Measurements from ENCODE around the gene TLCD1.

TLCD1 gene

GRCh38 chr17:28712705-28713415, 13.2 kb downstream of the TLCD1 start:
- TF ChIP-seq POLR2AphosphoS5 (IDR thresholded peaks at IDR 0.05; ENCODE audit: low read depth, low read length) (no peak), TAF1 (IDR thresholded peaks at IDR 0.05; ENCODE audit: borderline replicate concordance, insufficient read depth, low read length) (no peak), SIN3A (IDR thresholded peaks at IDR 0.05; ENCODE audit: borderline replicate concordance, insufficient read depth, low read length) (no peak), FOXP2 (optimal IDR thresholded peaks at IDR 0.05; ENCODE audit: borderline replicate concordance, extremely low read depth, extremely low read length, insufficient read depth) (no peak)
- TF ChIP-seq, protein P1, sequence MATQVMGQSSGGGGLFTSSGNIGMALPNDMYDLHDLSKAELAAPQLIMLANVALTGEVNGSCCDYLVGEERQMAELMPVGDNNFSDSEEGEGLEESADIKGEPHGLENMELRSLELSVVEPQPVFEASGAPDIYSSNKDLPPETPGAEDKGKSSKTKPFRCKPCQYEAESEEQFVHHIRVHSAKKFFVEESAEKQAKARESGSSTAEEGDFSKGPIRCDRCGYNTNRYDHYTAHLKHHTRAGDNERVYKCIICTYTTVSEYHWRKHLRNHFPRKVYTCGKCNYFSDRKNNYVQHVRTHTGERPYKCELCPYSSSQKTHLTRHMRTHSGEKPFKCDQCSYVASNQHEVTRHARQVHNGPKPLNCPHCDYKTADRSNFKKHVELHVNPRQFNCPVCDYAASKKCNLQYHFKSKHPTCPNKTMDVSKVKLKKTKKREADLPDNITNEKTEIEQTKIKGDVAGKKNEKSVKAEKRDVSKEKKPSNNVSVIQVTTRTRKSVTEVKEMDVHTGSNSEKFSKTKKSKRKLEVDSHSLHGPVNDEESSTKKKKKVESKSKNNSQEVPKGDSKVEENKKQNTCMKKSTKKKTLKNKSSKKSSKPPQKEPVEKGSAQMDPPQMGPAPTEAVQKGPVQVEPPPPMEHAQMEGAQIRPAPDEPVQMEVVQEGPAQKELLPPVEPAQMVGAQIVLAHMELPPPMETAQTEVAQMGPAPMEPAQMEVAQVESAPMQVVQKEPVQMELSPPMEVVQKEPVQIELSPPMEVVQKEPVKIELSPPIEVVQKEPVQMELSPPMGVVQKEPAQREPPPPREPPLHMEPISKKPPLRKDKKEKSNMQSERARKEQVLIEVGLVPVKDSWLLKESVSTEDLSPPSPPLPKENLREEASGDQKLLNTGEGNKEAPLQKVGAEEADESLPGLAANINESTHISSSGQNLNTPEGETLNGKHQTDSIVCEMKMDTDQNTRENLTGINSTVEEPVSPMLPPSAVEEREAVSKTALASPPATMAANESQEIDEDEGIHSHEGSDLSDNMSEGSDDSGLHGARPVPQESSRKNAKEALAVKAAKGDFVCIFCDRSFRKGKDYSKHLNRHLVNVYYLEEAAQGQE (IDR thresholded peaks at IDR 0.05; ENCODE audit: insufficient read depth in 1 of 2, low read depth in 2 of 2, low read length in 2 of 2) = no peak

GRCh38 chr17:28712032-28712704, 13.9 kb downstream of the TLCD1 start:
- TF ChIP-seq TAF1 (IDR thresholded peaks at IDR 0.05; ENCODE audit: borderline replicate concordance, insufficient read depth, low read length) (no peak), SIN3A (IDR thresholded peaks at IDR 0.05; ENCODE audit: borderline replicate concordance, insufficient read depth, low read length) (no peak), FOXP2 (optimal IDR thresholded peaks at IDR 0.05; ENCODE audit: borderline replicate concordance, extremely low read depth, extremely low read length, insufficient read depth) (no peak), POLR2AphosphoS5 (IDR thresholded peaks at IDR 0.05; ENCODE audit: low read depth, low read length) (no peak)
- TF ChIP-seq, protein P1 (IDR thresholded peaks at IDR 0.05; ENCODE audit: insufficient read depth in 1 of 2, low read depth in 2 of 2, low read length in 2 of 2) = no peak

DNA sequence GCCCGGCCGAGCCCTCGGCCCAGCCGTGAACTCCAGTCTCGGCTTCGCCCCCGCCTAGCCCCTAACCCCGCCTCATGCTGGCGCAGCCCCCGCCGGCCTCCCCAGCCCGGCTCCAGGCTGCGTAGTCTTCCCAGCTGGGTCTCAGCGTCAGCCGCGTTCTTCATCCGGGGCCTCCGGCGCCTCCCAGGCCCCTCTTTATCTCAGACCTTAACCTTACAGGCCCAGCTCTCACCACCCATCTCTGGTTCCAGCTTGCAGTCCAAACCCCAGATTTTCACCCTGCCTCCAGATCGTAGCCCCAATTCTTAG, 14.4 kb downstream of the TLCD1 start, which contains the start of gene PROCA1:
Gene PROCA1, minus strand, starts transcription at position 166 of the 309 bp plus-strand sequence. CDS start 228 bp downstream, outside the sequence.
- TF ChIP-seq, protein P1 (IDR thresholded peaks at IDR 0.05; ENCODE audit: insufficient read depth in 1 of 2, low read depth in 2 of 2, low read length in 2 of 2) = no peak
- no peak for TF ChIP-seq TAF1 (IDR thresholded peaks at IDR 0.05; ENCODE audit: borderline replicate concordance, insufficient read depth, low read length)

DNA sequence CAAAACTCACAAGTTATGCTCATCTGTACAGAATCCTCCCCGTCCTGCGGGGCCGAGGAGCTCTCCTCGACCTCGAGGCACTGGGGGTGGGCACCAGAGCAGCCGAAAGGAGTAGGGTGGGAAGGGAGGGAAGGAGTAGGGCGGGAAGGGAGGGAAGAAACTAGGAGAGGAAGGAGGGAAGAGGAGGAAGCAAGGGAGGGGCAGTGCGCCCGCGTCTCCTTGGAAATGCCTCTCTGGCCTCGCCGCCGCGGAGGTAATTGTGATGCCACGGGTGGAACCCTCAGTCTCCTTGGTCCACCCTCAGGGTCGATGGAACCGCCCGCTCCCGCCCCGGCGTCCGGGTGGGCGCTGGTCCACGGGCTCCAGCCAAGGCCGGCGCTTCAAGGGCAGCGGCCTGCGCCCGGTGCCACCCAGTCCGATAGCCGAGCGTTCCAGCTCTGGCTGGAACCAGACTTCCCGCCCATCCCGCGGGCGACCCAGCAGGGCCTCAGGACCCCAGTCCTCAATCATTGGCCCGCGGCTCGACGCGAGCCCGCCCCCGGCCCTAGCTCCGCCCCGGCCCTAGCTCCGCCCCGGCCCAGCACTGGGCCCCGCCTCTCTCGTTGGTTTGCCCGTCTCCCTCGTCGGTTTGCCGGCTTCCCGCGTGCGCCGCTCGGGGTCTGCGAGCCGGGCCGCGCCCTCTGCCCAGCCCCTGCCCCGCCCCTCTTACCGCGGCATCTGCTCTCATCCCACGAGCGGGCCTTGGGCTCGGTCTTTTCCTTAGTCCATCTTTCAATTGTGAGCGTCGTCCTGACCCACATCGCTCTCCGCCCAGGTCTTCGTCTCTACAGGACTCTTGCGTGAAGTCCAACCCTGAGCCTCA, 14.9 kb downstream of the TLCD1 start:
- no peak for TF ChIP-seq FOXP2 (optimal IDR thresholded peaks at IDR 0.05; ENCODE audit: borderline replicate concordance, extremely low read depth, extremely low read length, insufficient read depth)
- TF ChIP-seq TAF1 (IDR thresholded peaks at IDR 0.05; ENCODE audit: borderline replicate concordance, insufficient read depth, low read length) = 0 out of 2 replicates have a peak, but pooled peaks have one; percentile 40
- peak; percentile 98 for TF ChIP-seq POLR2AphosphoS5 (IDR thresholded peaks at IDR 0.05; ENCODE audit: low read depth, low read length)

DNA sequence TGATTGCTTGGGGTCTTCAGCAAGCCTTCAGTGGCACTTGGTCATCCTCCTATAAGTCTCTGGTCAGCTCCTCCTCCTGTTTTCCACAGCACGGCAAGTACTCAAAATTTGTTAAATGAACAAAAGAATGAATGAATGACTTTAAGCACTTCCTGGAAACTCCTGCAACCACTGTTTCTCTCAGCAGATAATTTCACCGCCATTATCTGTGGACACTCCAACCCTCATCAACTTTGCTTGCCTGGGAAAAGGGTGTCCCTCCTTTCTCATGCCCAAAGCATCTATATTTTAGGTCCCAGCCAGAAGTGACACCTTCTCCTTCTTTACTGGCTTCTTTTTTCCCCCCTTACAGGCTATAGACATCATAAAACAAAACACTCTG, 18.7 kb downstream of the TLCD1 start:
- TF ChIP-seq, protein P1 (IDR thresholded peaks at IDR 0.05; ENCODE audit: insufficient read depth in 1 of 2, low read depth in 2 of 2, low read length in 2 of 2) = no peak
- TF ChIP-seq TAF1 (IDR thresholded peaks at IDR 0.05; ENCODE audit: borderline replicate concordance, insufficient read depth, low read length) (no peak), POLR2AphosphoS5 (IDR thresholded peaks at IDR 0.05; ENCODE audit: low read depth, low read length) (no peak), FOXP2 (optimal IDR thresholded peaks at IDR 0.05; ENCODE audit: borderline replicate concordance, extremely low read depth, extremely low read length, insufficient read depth) (no peak), SIN3A (IDR thresholded peaks at IDR 0.05; ENCODE audit: borderline replicate concordance, insufficient read depth, low read length) (no peak)
